ENCODE results near the gene FA2H.

FA2H gene

GRCh38 chr16:74743668-74744299, 30.8 kb downstream of the FA2H start:
- no peak for DNase-seq (ENCODE audit: low spot score)

GRCh38 chr16:74743045-74743667, 31.5 kb downstream of the FA2H start:
- no peak for DNase-seq (ENCODE audit: low spot score)

- DNase-seq (ENCODE audit: low spot score), result no peak
Measured at GRCh38 chr16:74742051-74742481, 32.6 kb downstream of the FA2H start.

GRCh38 chr16:74740795-74741304, 33.8 kb downstream of the FA2H start:
- no peak for DNase-seq (ENCODE audit: low spot score)

GRCh38 chr16:74739275-74739674, 35.3 kb downstream of the FA2H start:
- DNase-seq (ENCODE audit: low spot score), result no peak

- DNase-seq (ENCODE audit: low spot score), result no peak
Measured at GRCh38 chr16:74738816-74739215, 35.8 kb downstream of the FA2H start.

- no peak for DNase-seq (ENCODE audit: low spot score)
Measured at GRCh38 chr16:74738113-74738541, 36.5 kb downstream of the FA2H start.

- no peak for DNase-seq (ENCODE audit: low spot score)
Measured at GRCh38 chr16:74737521-74737920, 37.1 kb downstream of the FA2H start.

- no peak for DNase-seq (ENCODE audit: low spot score)
Measured at GRCh38 chr16:74736531-74737157, 38.0 kb downstream of the FA2H start.

- no peak for DNase-seq (ENCODE audit: low spot score)
Measured at GRCh38 chr16:74735554-74735953, 39.1 kb downstream of the FA2H start.

- DNase-seq (ENCODE audit: low spot score), result no peak
Measured at GRCh38 chr16:74735162-74735452, 39.5 kb downstream of the FA2H start.

- no peak for DNase-seq (ENCODE audit: low spot score)
Measured at GRCh38 chr16:74734361-74735161, 40.1 kb downstream of the FA2H start.

GRCh38 chr16:74732707-74733350, 41.8 kb downstream of the FA2H start:
- DNase-seq (ENCODE audit: low spot score), result no peak

- no peak for DNase-seq (ENCODE audit: low spot score)
Measured at GRCh38 chr16:74731853-74732477, 42.7 kb downstream of the FA2H start.

GRCh38 chr16:74729783-74730683, 44.6 kb downstream of the FA2H start:
- no peak for DNase-seq (ENCODE audit: low spot score)

GRCh38 chr16:74727903-74728302, 46.7 kb downstream of the FA2H start:
- DNase-seq (ENCODE audit: low spot score), result no peak

GRCh38 chr16:74726716-74727115, 47.9 kb downstream of the FA2H start:
- DNase-seq (ENCODE audit: low spot score), result peak; percentile 4

- DNase-seq (ENCODE audit: low spot score), result no peak
Measured at GRCh38 chr16:74725651-74726455, 48.8 kb downstream of the FA2H start.

- DNase-seq (ENCODE audit: low spot score), result no peak
Measured at GRCh38 chr16:74724820-74725549, 49.6 kb downstream of the FA2H start.
